SH-SY5Y (cell line): ENCODE measurements around the gene STK17B.

Experiments
- GATA2 ChIP-seq: IDR thresholded peaks from 2 replicates; pipeline ENCODE4 v1.6.1; 2011; ENCODE audit warnings: mild to moderate bottlenecking, low read depth, low read length
- GATA3 ChIP-seq: IDR thresholded peaks from 2 replicates; pipeline ENCODE4 v1.6.1; 2011; ENCODE audit warnings: low read depth, mild to moderate bottlenecking, low read length, moderate library complexity

STK17B gene

DNA sequence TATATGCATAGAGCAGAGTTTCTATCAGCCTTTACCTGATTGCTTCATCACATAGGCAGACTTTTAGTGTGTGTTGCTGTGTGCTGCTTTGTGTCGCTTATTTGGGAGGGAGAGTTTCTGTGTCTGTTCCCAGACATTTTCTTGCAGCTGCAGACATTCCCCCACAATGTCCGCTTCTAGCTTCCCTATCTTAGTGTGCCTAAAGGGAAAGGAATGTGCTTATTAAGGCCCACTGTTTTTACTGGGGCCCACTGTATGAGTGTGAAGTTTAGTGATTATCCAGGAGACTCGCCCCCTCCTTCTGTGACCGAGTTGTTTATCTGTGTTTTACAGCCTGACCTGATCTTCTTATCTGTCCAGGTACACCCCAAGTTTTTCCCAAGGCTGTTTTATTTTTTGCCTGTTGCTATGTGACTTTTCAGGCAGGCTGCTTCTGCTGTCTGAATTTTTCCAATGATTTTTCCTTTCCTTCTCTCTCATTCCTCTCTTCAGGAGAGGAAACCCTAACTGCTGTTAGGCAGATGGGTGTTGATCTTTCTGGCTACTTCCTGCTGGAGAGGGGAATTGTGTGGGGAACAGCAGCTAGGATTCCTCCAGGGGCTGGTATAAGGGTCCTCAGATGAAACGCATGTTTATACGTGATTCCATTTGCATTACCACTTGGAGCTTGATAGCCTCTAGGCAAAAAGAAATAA, 47.6 kb downstream of the STK17B start:
- no peak for TF ChIP-seq GATA2
- no peak for TF ChIP-seq GATA3

DNA sequence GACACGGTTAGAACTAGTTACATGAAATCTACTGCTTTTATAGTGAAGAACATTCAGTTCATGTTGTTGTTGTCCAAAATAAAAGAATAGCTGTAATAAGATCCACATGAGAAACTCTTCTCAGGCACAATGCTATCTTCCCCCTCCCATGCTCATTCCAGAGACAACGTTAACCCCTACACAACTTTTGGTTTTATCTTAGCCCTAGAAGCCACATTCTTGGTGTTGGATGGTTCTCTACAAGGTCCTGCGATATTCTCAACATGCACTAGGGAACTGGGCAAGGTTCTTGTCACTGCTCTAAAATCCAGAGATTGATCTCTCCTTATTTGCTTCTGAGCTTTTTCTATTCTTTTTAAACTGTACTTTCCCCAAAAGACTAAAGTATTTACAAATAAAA, 51.5 kb downstream of the STK17B start:
- no peak for TF ChIP-seq GATA2
- TF ChIP-seq GATA3: no peak

DNA sequence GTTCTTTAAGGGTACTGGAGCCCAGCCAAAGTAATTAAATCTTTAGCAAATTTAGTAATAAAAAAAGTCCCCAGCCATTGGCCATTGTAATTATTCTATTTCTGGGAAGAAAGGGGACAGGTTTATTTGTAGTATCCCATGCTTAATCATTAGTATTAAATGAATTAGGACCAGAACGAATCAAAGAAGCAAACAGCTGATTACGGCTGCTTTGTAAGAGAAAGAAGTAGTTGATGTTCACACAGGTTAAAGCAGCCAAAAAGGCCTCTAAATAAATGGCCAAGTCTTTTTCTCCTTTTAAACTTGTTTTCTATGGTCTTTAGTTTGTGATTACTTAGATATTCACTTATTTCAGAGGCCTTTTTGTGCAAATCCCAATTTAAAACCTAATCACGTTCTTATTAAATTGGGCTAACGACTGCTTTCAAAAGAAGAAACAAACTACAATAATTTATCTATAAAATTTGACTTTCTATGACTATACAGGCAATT, 54.1 kb downstream of the STK17B start:
- TF ChIP-seq GATA2 (no peak), GATA3 (no peak)

DNA sequence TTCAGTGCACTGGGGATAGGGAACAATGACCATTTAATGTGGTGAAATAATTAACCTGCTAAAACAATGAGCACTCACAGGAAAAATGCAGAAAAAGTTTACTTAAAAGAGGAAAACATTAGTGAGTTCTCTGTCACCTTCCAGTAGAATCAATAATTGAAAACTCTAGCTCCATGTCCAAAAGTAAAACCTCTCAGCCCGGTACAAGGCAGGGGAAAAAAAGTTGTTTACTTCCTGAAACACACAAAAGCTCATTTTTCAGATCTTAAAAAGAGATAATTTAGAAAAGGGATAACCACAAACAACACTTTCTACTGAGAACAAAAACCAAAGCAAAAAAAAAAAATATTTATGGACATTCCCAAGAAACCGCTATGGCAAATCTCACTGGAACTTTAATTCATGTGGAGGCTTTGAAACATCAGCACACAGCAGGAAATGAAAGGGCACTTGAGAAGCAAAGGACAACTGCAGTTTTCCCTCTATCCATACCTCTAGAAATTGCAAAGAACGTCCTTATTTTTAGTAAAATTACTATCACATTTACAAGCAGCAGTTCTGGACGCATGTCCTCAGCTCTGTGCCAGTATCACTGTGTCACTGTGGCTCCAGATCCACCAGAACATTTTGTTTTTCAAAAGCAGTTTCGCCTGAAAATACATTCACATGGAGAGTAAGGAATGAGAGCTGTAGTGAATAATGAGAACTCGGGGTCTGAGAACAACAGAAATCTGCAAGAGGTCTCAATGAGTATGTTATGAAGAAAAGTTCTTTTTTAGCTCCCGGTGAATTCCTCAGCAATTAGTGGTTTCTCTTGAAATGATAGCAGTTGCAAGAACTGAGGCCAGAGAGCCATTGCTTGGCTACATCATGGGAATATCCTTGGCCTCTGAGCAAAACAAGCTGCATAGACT, 58.1 kb downstream of the STK17B start:
- TF ChIP-seq GATA3 (no peak), GATA2 (no peak)

DNA sequence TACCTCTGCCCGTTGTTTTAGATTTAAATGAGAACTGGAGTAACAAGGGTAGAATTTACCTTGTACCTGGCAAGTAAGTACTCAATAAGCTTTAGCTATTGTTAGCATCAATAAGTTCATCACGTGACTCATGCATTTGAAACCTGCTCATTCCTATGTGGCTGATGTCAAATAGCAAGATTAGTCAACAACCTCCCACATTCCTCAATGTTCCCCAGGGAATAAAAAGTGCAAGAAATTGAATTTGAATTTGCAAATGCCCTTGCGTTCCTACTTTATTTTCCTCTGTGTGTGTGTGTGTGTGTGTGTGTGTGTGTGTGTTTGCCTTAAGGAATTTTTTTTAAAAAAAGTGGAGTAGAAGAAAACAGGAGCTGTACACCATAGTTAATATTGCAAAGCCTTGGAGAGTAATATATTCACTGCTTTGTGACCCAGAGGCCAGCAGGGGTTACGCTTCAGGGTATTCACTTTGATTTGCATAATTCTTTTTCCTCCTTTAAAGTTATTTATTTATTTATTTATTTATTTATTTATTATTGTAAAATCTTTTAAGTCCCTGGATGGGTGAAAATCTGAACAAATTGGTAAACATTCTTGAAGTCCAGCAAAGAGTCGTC, 58.9 kb downstream of the STK17B start:
- TF ChIP-seq GATA3 (no peak), GATA2 (no peak)

DNA sequence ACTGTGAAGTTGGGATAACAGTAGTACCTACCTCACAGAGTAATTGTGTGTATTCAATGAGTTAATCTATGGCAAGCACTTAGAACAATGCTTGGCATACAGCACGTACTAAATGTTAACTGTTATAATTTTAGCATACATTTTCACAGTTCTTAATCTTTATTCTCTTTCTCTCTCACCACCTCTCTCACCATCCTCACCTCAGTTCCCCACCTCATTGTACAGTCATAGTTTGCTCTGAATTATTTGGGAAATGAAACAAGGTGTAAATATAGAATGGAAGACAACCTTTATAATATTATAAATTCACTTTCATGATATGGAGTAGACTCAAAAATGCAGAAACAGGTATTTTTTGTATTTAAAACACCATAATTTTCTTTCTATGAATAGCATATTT, 62.8 kb downstream of the STK17B start:
- TF ChIP-seq GATA2 (no peak), GATA3 (no peak)

DNA sequence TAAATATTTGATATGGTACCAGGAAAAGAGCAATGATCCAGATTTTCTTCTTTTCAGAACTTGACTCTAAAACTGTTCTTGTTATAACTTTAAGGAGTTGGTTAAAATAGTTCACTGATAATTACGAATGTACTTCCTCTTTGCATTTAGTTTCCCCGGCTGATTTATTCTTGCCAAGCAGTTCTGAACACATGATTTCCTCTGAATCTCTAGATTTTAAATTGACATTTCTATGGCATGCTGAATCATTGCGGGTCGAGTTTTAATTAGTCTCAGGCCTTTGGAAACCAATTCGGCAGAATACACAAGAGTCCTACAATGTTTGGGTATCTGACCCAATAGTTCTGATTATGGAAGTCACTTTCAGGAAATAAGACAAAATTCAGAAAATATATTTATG, 65.4 kb downstream of the STK17B start:
- TF ChIP-seq GATA2: no peak
- no peak for TF ChIP-seq GATA3

DNA sequence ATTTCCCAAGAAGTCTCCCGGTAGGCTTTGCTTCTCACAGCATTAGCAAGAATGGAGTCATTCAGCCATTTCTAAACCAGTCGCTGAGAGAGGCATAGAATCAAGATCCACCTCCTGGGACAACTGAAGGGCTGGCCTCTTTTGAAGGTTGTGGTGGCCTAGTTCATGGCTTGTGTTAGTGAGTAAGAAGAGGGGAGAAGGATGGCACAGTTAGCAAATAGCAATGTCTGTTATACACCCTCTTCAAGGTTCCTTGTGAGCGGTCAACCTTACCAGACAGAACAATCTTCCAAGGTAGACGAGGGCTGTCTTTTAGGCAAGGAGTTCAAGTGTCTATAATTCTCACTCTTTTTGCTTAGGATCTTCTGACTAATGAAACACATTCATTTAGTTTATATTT, 67.3 kb downstream of the STK17B start:
- no peak for TF ChIP-seq GATA2
- no peak for TF ChIP-seq GATA3

DNA sequence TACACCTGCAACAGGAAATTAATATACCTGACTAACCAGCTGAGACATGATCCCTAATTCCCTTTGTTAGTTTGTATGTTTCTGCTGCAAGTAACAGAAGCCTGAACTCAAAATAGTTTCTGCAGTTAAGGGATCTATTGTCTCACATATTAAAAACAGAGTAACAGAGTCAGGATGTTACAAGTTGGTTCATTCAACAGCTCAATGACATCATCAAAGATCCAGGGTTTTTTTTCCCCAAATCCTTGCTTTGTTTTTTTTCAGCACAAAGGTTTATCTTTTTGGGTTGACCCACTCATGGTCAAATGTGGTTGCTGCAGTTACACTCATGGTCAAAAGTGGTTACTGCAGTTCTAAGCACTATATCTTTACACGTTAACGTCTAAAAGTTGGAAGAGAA, 67.8 kb downstream of the STK17B start:
- TF ChIP-seq GATA2: no peak
- no peak for TF ChIP-seq GATA3

DNA sequence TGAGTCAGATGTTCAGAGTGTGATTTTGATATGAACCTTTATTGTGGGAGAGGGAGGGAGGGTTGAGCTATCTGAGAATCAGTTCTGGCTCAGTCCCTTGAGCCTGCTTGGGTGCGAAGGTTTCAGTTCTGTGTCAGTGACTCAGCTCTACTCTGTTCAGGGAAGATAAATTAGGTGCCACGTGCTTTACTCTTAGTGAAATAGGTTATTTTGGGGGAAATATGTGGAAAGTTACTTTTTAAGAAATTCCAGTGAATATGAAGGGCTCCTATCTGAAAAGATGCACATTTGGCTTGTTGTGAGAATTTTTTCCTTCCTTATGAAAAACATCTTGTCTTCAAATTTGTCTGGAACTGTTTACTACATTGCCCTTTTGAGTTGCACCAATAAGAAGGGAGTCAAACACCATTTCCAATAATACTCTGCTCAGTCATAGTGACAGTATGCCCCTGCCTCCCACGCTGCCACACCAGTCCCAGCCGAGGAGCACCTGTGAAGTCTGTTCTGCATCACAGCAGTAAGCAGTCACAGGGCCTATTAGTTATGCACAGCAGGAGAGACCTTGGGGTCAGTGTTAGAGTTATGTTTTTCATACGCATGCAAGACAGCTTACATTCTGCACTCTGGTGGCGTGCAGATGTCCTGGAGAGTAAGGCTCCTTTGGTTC, 69.9 kb downstream of the STK17B start:
- TF ChIP-seq GATA2 (no peak), GATA3 (no peak)

DNA sequence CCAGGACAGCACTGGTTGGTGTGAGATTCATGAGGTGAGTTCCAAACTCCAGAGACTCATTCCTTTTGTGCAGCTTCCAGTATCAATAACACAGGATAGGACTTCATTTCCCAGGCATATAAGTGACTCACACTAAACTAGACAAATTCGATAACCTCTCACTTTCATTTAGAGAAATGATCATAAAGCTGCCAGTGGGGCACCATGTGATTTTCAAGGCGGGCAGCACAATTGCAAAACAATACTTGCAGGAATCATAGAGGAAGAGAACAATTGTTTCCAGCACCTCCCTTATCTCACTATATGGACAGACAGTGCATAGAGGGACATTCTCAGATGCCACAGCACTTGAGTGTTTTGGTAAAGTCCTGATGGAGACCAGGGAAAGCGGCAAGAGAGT, 71.5 kb downstream of the STK17B start:
- TF ChIP-seq GATA2: no peak
- TF ChIP-seq GATA3: no peak

DNA sequence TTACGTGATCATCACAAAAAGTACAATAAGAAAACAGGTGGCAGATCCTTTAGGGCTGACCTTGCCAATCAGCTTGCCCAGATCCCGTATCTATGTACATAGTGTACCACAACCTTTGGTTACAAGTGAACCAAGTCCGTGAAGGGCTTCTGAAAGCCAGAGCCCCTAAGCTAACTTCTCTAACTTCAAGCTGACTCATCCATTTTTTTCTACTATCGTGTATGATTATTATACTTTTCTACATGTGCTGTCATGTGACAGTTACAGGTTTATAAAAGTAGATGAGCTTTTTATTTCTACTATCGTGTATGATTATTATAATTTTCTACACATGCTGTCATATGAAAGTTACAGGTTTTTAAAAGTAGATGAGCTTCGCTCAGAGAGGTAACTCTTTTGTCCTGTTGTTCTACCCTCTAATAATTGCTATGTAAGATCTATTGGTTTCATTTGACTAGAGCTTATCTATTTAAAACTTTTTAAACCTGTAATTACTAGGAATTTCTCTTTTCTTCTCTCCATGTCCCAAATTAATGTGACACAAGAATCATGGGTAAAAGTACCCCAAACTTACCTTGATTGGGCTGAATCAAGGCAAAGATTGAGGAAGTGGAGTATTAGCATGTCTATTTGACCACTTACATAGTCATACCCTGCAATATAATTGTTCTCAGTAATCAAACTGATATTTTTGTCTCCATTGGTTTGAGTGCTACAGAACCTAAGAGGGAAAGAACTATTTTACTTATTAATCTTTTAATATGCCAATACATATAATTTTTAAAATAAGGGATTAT, 73.3 kb downstream of the STK17B start:
- TF ChIP-seq GATA2: no peak
- TF ChIP-seq GATA3: no peak
